Measurements from ENCODE around the gene GOSR2. TPM values are rescaled to one million over a fixed set of nuclear protein-coding genes. Genes with fewer than 3 reads are reported as not detected.
"Not testable (repeated sequence)": the region's sequence is repeated elsewhere in the genome, so short reads cannot be mapped to it uniquely, and the experiment has no call there.

GOSR2 gene
- total RNA-seq, 1 donor from 2014 or later: 28.1 TPM

GRCh38 chr17:46892192-46892703 lies 30.7 kb upstream of the GOSR2 start:
- DNase-seq (ENCODE audit: low spot score) (no peak), ATAC-seq (no peak)

- no peak for DNase-seq (ENCODE audit: low spot score)
- ATAC-seq: peak; percentile 63
Observed at GRCh38 chr17:46894024-46894423, 28.9 kb upstream of the GOSR2 start.

DNA sequence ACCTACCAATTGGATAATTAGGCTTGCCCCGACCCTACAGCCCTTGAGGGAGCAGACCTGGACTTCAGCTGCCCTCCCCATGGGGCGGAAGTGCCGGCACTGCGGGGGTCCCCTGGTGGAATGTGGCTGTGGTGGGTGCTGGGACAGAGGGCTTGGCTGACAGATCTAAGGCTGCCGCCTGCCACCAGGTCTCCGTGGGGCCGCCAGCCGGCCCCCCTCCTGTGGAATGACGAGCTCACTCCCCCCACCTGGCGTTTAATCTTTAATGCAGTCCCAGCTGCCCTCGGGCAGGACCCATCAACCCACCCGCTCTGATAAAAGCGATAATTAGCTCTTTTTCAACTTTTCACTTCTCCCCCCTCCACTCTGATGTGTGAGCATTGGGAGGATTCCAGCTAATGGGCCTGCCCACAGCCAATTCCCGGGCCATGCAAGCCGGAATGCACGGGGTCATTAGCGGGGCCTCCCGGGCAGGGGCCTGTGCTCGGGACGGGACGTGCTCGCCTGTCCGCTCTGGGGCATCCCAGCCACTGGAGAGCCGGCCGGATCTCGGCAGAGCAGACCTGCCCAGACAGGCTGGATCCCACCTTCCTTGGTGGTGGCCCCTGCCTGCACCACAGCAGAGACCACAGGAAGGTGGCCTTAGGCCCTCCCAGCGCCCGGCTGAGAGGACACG lies 28.3 kb upstream of the GOSR2 start:
- ATAC-seq (no peak), DNase-seq (ENCODE audit: low spot score) (no peak)

GRCh38 chr17:46895171-46895570 lies 27.8 kb upstream of the GOSR2 start:
- DNase-seq (ENCODE audit: low spot score) (no peak), ATAC-seq (peak; percentile 34)

GRCh38 chr17:46896991-46897390 lies 26.0 kb upstream of the GOSR2 start:
- DNase-seq (ENCODE audit: low spot score) (no peak), ATAC-seq (no peak)

DNA sequence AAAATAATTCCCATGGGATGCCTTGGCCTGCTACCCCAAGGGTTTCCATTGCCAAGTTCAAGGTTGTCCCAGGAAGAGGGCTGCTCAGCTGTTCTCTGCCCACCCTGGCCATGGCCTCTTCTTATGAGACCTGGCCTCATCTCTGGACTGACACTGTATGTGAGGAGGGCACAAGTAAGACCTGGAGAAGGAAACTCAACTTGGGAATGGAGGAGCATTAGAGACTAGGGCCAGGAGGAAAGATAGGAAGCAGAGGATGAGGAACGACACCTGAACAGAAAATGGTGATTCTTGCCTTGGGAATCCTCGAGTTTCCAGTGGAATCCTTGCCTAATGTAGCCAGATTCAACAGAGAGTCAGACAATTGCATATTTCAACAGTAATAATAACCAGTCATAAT lies 24.6 kb upstream of the GOSR2 start:
- no peak for ATAC-seq

GRCh38 chr17:46898860-46899259 lies 24.1 kb upstream of the GOSR2 start:
- ATAC-seq (no peak), DNase-seq (ENCODE audit: low spot score) (no peak)

More for the DNA sequence above, 24.6 kb upstream of the GOSR2 start:
- DNase-seq (ENCODE audit: low spot score): no peak

GRCh38 chr17:46901291-46901690 lies 21.7 kb upstream of the GOSR2 start:
- ATAC-seq: no peak
- DNase-seq (ENCODE audit: low spot score): no peak

- no peak for ATAC-seq
Observed at GRCh38 chr17:46903762-46904672, 18.9 kb upstream of the GOSR2 start.

GRCh38 chr17:46908068-46908737 lies 14.8 kb upstream of the GOSR2 start:
- ATAC-seq (no peak), DNase-seq (ENCODE audit: low spot score) (no peak)

More at GRCh38 chr17:46903762-46904672, 18.9 kb upstream of the GOSR2 start:
- DNase-seq (ENCODE audit: low spot score): no peak

GRCh38 chr17:46910179-46910927 lies 12.6 kb upstream of the GOSR2 start:
- no peak for ATAC-seq

DNA sequence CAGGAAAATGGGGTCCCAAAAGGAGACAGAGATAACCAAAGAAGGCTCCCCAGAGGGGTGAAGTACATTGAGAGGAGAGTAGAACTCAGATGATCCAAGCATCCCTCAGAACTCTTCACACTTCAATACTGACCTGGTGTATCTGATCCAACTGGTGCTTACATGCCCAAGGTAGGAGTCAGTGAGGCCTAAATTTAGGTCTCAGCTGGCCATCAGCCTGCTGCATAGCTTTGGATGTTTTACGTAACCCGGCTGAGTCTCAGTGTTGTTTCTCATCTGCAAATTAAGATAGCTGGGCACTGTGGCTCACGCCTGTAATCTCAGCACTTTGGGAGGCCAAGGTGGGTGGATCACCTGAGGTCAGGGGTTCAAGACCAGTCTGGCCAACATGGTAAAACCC lies 11.6 kb upstream of the GOSR2 start:
- DNase-seq (ENCODE audit: low spot score): no peak
- ATAC-seq: no peak

More at GRCh38 chr17:46910179-46910927, 12.6 kb upstream of the GOSR2 start:
- DNase-seq (ENCODE audit: low spot score): no peak

- DNase-seq (ENCODE audit: low spot score) (no peak), ATAC-seq (no peak)
Observed at GRCh38 chr17:46915596-46915995, 7.4 kb upstream of the GOSR2 start.

DNA sequence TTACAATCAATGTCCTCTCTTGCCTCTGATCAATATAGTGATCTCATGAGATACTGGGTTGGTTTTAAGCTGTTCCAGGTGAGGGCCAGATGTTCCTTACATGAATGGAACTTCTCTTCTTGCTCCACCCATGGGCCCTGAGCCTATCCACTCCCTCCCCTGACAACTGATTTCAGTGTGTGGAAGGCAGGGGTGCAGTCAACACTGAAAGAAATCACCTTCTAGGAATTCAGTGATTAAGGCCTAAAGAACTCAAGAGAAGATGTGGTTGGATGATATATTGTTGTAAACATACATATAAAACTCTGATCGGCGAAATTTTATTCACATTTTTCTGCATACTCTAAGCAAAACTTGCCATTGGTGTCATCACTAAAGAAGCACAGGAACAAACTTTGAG lies 6.7 kb upstream of the GOSR2 start:
- no peak for ATAC-seq

GRCh38 chr17:46916623-46917022 lies 6.3 kb upstream of the GOSR2 start:
- no peak for ATAC-seq

More for the DNA sequence above, 6.7 kb upstream of the GOSR2 start:
- DNase-seq (ENCODE audit: low spot score): no peak

GRCh38 chr17:46917041-46917440 lies 5.9 kb upstream of the GOSR2 start:
- ATAC-seq: no peak
- no peak for DNase-seq (ENCODE audit: low spot score)

More at GRCh38 chr17:46916623-46917022, 6.3 kb upstream of the GOSR2 start:
- no peak for DNase-seq (ENCODE audit: low spot score)

DNA sequence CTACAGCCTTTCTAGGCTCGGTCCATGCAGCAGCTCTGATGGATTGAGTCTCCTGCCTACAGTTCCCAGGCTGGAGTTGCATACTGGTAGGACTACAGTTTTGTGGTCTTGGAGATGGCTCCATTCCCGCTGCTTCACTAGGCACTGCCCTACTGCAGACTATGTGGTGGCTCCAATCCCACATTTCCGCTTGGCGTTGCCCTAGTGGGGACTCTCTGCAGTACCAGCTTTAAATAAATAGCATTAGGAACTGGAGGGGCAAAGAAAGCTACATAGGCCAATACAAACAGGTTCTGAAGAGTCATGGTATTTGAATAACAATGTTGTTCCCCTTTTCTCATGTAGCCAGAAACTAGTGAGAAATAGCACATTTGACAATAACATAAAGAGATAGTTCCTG lies 5.4 kb upstream of the GOSR2 start:
- ATAC-seq: no peak

GRCh38 chr17:46921962-46922361 lies 998 bp upstream of the GOSR2 start:
- not testable (repeated sequence) for DNase-seq (ENCODE audit: low spot score); ATAC-seq

More for the DNA sequence above, 5.4 kb upstream of the GOSR2 start:
- no peak for DNase-seq (ENCODE audit: low spot score)

- peak; percentile 14 for ATAC-seq
- DNase-seq (ENCODE audit: low spot score): no peak
Observed at GRCh38 chr17:46922487-46922803, 515 bp upstream of the GOSR2 start.

DNA sequence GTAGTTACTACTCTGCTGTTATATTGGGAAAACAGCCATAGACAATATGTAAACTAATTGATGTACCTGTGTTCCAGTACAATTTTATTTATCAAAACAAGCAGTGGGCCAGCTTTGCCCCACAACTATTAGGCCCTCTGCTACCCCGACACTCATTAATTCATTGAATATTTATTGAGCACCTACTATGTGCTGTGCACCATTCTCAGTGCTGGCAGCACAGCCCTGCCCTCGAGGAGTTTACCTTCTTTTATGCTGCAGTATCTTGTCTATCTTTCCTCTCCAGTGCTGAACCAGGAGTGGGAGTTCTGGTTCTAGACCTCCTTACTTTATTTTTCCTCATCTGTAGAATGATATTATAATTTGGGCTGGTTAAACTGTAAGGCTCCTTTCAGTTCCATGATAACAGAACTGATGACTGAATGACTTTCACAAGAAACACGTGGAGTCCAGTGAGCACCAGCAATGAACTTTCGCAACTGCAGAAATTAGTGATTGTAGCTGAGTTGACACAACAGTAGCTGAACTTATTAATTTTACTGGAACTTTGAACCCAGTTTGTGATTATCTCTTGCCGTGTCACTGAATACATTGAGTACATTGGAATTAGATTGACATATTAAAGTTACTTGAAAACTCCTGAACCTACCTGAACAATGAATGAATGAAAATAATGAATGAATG lies 2.4 kb downstream of the GOSR2 start:
- ATAC-seq (peak; percentile 24), DNase-seq (ENCODE audit: low spot score) (no peak)
